IPS DF 4.7 (cell line): Measurements from ENCODE around the gene NEIL3.

Experiments used
- DNase-seq: peaks from one replicate; pipeline ENCODE4 v3.0.0-alpha.2; 2013; ENCODE audit warnings: low spot score; ENCODE audit errors: extremely low read depth

The NEIL3 gene

GRCh38 chr4:177309522-177310371 is at the start of gene NEIL3:
Gene NEIL3 (plus strand): TSS chr4:177309874. CDS start chr4:177309954, 80 bp downstream.
- no peak for DNase-seq

GRCh38 chr4:177263818-177264217 is 45.9 kb upstream of the NEIL3 start:
- DNase-seq, result no peak

- DNase-seq, result no peak
Measured at GRCh38 chr4:177264788-177265422, 44.8 kb upstream of the NEIL3 start.

GRCh38 chr4:177265729-177266128 is 43.9 kb upstream of the NEIL3 start:
- DNase-seq, result no peak

GRCh38 chr4:177266506-177266905 is 43.2 kb upstream of the NEIL3 start:
- no peak for DNase-seq

GRCh38 chr4:177267911-177268310 is 41.8 kb upstream of the NEIL3 start:
- DNase-seq, result no peak

GRCh38 chr4:177271091-177271490 is 38.6 kb upstream of the NEIL3 start:
- DNase-seq, result no peak

GRCh38 chr4:177271915-177272766 is 37.5 kb upstream of the NEIL3 start:
- DNase-seq, result no peak

GRCh38 chr4:177275999-177276398 is 33.7 kb upstream of the NEIL3 start:
- DNase-seq, result no peak

GRCh38 chr4:177281351-177281909 is 28.2 kb upstream of the NEIL3 start:
- DNase-seq, result no peak

- DNase-seq, result no peak
Measured at GRCh38 chr4:177282284-177282835, 27.3 kb upstream of the NEIL3 start.

- DNase-seq, result no peak
Measured at GRCh38 chr4:177283167-177283566, 26.5 kb upstream of the NEIL3 start.

- DNase-seq, result no peak
Measured at GRCh38 chr4:177285953-177286352, 23.7 kb upstream of the NEIL3 start.

- no peak for DNase-seq
Measured at GRCh38 chr4:177287255-177287654, 22.4 kb upstream of the NEIL3 start.

GRCh38 chr4:177288335-177288734 is 21.3 kb upstream of the NEIL3 start:
- DNase-seq, result no peak

- no peak for DNase-seq
Measured at GRCh38 chr4:177290780-177291179, 18.9 kb upstream of the NEIL3 start.

- DNase-seq, result no peak
Measured at GRCh38 chr4:177292171-177292570, 17.5 kb upstream of the NEIL3 start.

- no peak for DNase-seq
Measured at GRCh38 chr4:177293208-177294033, 16.3 kb upstream of the NEIL3 start.

- DNase-seq, result no peak
Measured at GRCh38 chr4:177297785-177298391, 11.8 kb upstream of the NEIL3 start.

GRCh38 chr4:177301126-177301639 is 8.5 kb upstream of the NEIL3 start:
- no peak for DNase-seq
